Small intestine (tissue), 7 donors: ENCODE results near the gene PPP1R7. TPM values are rescaled to one million over a fixed set of nuclear protein-coding genes. Genes with fewer than 3 reads are reported as not detected.
A peak's percentile ranks its signal among the peaks of the same experiment; 100 is the strongest.

Experiments
- DNase-seq, 2 donors: peaks; one replicate each; pipeline versions ENCODE4 v3.0.0 to v3.0.0-alpha.2; 2013
- FAIRE-seq: peaks from 2 replicates; lab custom pipeline; 2012; peaks lifted over from hg19 to GRCh38; lab: Jason Lieb, UNC
- H3K27ac ChIP-seq, 3 donors: one replicate each; pipeline ENCODE4 v1.5.1; 2013; ENCODE audit warnings: low read length in 2 of 3, mild to moderate bottlenecking in 2 of 3, control low read depth in 1 of 3, inconsistent platforms in 1 of 3, low read depth in 1 of 3, moderate library complexity in 1 of 3
- H3K27me3 ChIP-seq, 3 donors: one replicate each; pipeline ENCODE4 v1.6.1; 2013; ENCODE audit warnings: low read length in 3 of 3, inconsistent platforms in 1 of 3; ENCODE audit not compliant: control insufficient read depth in 3 of 3, insufficient read depth in 3 of 3
- H3K36me3 ChIP-seq, 3 donors: one replicate each; pipeline ENCODE4 v1.6.1; 2013; ENCODE audit warnings: low read length in 3 of 3, inconsistent platforms in 1 of 3, low read depth in 1 of 3, mild to moderate bottlenecking in 1 of 3, moderate library complexity in 1 of 3; ENCODE audit not compliant: control insufficient read depth in 3 of 3, insufficient read depth in 2 of 3
- H3K4me1 ChIP-seq, 3 donors: one replicate each; pipeline ENCODE4 v1.6.1; 2013; ENCODE audit warnings: low read length in 2 of 3, inconsistent platforms in 1 of 3, low read depth in 1 of 3, mild to moderate bottlenecking in 1 of 3, moderate library complexity in 1 of 3; ENCODE audit not compliant: control insufficient read depth in 3 of 3, insufficient read depth in 2 of 3
- H3K4me3 ChIP-seq, 3 donors: one replicate each; pipeline ENCODE4 v1.5.1; 2013; ENCODE audit warnings: low read length in 3 of 3, control low read depth in 1 of 3, inconsistent platforms in 1 of 3, low read depth in 1 of 3, mild to moderate bottlenecking in 1 of 3, moderate library complexity in 1 of 3
- H3K9me3 ChIP-seq, 2 donors: one replicate each; pipeline ENCODE4 v1.6.1; 2013; ENCODE audit warnings: low read depth in 1 of 2, low read length in 1 of 2; ENCODE audit not compliant: control insufficient read depth in 2 of 2, insufficient read depth in 1 of 2
- WGBS, 3 donors: extraction: QIAGEN DNeasy Blood & Tissue Kit; methylation state at CpG; one replicate each; pipeline ENCODE4 v1.1.7; 2013; 5-methylcytosine and 5-hydroxymethylcytosine counted together
- polyA plus RNA-seq, 4 donors: library from polyadenylated mRNA; stranded (reverse) in 3 of 4; unstranded in 1 of 4; fragments of 200-250 nt in 3 of 4; fragments of 120-200 nt in 1 of 4; gene quantifications; one replicate each; pipeline versions ENCODE4 v1.2.1 to v1.2.3, GENCODE V29; 2013
- donor health status: healthy with polysubstance abuse.
- donor health status: control.
- donor health status: control.
- donor health status: Bipolar disorder and iron deficiency.
- donor health status: healthy.

The PPP1R7 gene
- polyA plus RNA-seq, 4 donors, result 57.3 to 74.7 (median 63.5) TPM

- WGBS, 3 donors, result 70 to 84% (median 71%) methylated on average over 30 to 35 of the region's 35 CpGs
- H3K4me3 ChIP-seq, result no peak overlapping the region
- peak overlapping the region in 2 of 3 donors; percentile 52 to 92 for H3K27ac ChIP-seq
- peak; percentile 33 for FAIRE-seq
- H3K27me3 ChIP-seq, result no peaks in the 10 kb centered on the region
- no peak for DNase-seq
- no peaks in the 10 kb centered on the region for H3K9me3 ChIP-seq
- peaks cover 0 to 2% (median 0%) of the 10 kb centered on the region in 3 donors for H3K4me1 ChIP-seq
- H3K36me3 ChIP-seq, result peaks cover 0 to 33% (median 0%) of the 10 kb centered on the region in 3 donors
Observed at GRCh38 chr2:241108271-241109209, 41.7 kb upstream of the PPP1R7 start.

GRCh38 chr2:241109210-241110088 lies 40.8 kb upstream of the PPP1R7 start:
- Histone ChIP-seq H3K4me1 (no peaks in the 10 kb centered on the region), H3K9me3 (no peaks in the 10 kb centered on the region), H3K27ac (peak overlapping the region in 2 of 3 donors; percentile 25 to 70), H3K36me3 (peaks cover 0 to 35% (median 0%) of the 10 kb centered on the region in 3 donors), H3K4me3 (no peak overlapping the region), H3K27me3 (no peaks in the 10 kb centered on the region)
- WGBS, 3 donors, result 79 to 88% (median 85%) methylated on average over 14 of the region's 14 CpGs
- DNase-seq, result no peak
- no peak for FAIRE-seq

GRCh38 chr2:241110089-241110606 lies 40.1 kb upstream of the PPP1R7 start:
- FAIRE-seq (no peak), DNase-seq (no peak)
- no peaks in the 10 kb centered on the region for H3K4me1 ChIP-seq
- H3K9me3 ChIP-seq, result no peaks in the 10 kb centered on the region
- H3K4me3 ChIP-seq, result no peak overlapping the region
- WGBS, 3 donors, result 88 to 94% (median 90%) methylated on average over 9 of the region's 9 CpGs
- H3K27me3 ChIP-seq, result no peaks in the 10 kb centered on the region
- H3K36me3 ChIP-seq, result peaks cover 0 to 40% (median 0%) of the 10 kb centered on the region in 3 donors
- H3K27ac ChIP-seq, result peak overlapping the region in 1 of 3 donors; percentile 36

- DNase-seq (no peak), FAIRE-seq (no peak)
- no peak overlapping the region for H3K4me3 ChIP-seq
- H3K36me3 ChIP-seq, result peaks cover 0 to 44% (median 0%) of the 10 kb centered on the region in 3 donors
- no peaks in the 10 kb centered on the region for H3K4me1 ChIP-seq
- H3K9me3 ChIP-seq, result no peaks in the 10 kb centered on the region
- H3K27ac ChIP-seq, result peak overlapping the region in 1 of 3 donors; percentile 36
- no peaks in the 10 kb centered on the region for H3K27me3 ChIP-seq
- 84 to 85% (median 85%) methylated on average over 19 of the region's 19 CpGs for WGBS, 3 donors
Observed at GRCh38 chr2:241110607-241111439, 39.4 kb upstream of the PPP1R7 start.

GRCh38 chr2:241111440-241111805 lies 38.8 kb upstream of the PPP1R7 start:
- 77 to 88% (median 80%) methylated on average over 9 of the region's 9 CpGs for WGBS, 3 donors
- FAIRE-seq (no peak), DNase-seq (no peak)
- H3K27ac ChIP-seq, result peak overlapping the region in 1 of 3 donors; percentile 56
- H3K9me3 ChIP-seq, result no peaks in the 10 kb centered on the region
- no peak overlapping the region for H3K4me3 ChIP-seq
- H3K36me3 ChIP-seq, result peaks cover 0 to 48% (median 0%) of the 10 kb centered on the region in 3 donors
- no peaks in the 10 kb centered on the region for H3K27me3 ChIP-seq
- H3K4me1 ChIP-seq, result no peaks in the 10 kb centered on the region

- FAIRE-seq (no peak), DNase-seq (no peak)
- no peaks in the 10 kb centered on the region for H3K27me3 ChIP-seq
- H3K4me3 ChIP-seq, result no peak overlapping the region
- H3K9me3 ChIP-seq, result no peaks in the 10 kb centered on the region
- peaks cover 0 to 48% (median 0%) of the 10 kb centered on the region in 3 donors for H3K36me3 ChIP-seq
- no peaks in the 10 kb centered on the region for H3K4me1 ChIP-seq
- WGBS, 3 donors, result 93 to 94% (median 94%) methylated on average over 17 of the region's 17 CpGs
- no peak overlapping the region for H3K27ac ChIP-seq
Observed at GRCh38 chr2:241112046-241112445, 38.2 kb upstream of the PPP1R7 start.

GRCh38 chr2:241112592-241112991 lies 37.7 kb upstream of the PPP1R7 start:
- H3K4me3 ChIP-seq, result no peak overlapping the region
- no peaks in the 10 kb centered on the region for H3K4me1 ChIP-seq
- FAIRE-seq (no peak), DNase-seq (no peak)
- peaks cover 0 to 46% (median 0%) of the 10 kb centered on the region in 3 donors for H3K36me3 ChIP-seq
- H3K27ac ChIP-seq, result no peak overlapping the region
- WGBS, 3 donors, result 71 to 85% (median 75%) methylated on average over 8 of the region's 8 CpGs
- H3K27me3 ChIP-seq, result no peaks in the 10 kb centered on the region
- no peaks in the 10 kb centered on the region for H3K9me3 ChIP-seq
